Fibroblast of skin of scalp (primary cell): ENCODE measurements around the gene GRIFIN. TPM values are rescaled to one million over a fixed set of nuclear protein-coding genes. Genes with fewer than 3 reads are reported as not detected.
A peak's percentile ranks its signal among the peaks of the same experiment; 100 is the strongest.

Experiments
- DNase-seq: peaks from one replicate; pipeline ENCODE4 v3.0.0-alpha.2; 2013
- polyA plus RNA-seq, 2 experiments: library from polyadenylated mRNA; unstranded; fragments of 120-200 nt; gene quantifications; one replicate each; pipeline ENCODE4 v1.2.1, GENCODE V29; 2013; ENCODE audit not compliant: insufficient read length in 2 of 2

The GRIFIN gene, protein sequence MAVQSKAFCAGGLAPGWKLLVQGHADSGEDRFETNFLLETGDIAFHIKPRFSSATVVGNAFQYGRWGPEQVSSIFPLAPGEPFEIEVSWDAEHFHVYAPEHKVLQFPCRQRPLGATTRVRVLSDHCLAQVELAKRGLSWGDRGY
- not detected for polyA plus RNA-seq (2013, experiment 1 of 2; ENCODE audit: insufficient read length)
- polyA plus RNA-seq (2013, experiment 2 of 2; ENCODE audit: insufficient read length): not detected

DNA sequence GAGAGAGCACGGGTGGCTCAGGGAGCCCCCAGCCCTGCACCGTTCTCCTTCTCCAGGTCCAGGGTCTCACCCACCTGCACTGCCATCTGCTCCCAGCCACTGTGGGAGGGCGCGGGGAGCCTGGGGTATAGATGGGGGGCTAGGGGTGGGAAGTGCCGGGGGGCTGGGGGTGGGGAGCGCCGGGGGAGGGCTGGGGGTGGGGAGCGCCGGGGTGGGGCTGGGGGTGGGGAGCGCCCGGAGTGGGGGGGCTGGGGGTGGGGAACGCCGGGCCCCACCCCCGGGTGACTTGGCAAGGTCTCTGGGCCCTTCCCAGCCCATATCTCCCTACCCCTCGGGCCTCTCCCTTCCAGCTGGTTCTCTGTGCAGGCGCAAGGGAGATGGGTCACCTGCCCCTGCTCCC lies at the start of gene GRIFIN:
Gene GRIFIN, minus strand, starts transcription at position 101 of the 400 bp plus-strand sequence. Its CDS starts 15 bp downstream, at position 86.
- no peak for DNase-seq

- DNase-seq: no peak
Observed at GRCh38 chr7:2524808-2525657, 48.8 kb upstream of the GRIFIN start.

DNA sequence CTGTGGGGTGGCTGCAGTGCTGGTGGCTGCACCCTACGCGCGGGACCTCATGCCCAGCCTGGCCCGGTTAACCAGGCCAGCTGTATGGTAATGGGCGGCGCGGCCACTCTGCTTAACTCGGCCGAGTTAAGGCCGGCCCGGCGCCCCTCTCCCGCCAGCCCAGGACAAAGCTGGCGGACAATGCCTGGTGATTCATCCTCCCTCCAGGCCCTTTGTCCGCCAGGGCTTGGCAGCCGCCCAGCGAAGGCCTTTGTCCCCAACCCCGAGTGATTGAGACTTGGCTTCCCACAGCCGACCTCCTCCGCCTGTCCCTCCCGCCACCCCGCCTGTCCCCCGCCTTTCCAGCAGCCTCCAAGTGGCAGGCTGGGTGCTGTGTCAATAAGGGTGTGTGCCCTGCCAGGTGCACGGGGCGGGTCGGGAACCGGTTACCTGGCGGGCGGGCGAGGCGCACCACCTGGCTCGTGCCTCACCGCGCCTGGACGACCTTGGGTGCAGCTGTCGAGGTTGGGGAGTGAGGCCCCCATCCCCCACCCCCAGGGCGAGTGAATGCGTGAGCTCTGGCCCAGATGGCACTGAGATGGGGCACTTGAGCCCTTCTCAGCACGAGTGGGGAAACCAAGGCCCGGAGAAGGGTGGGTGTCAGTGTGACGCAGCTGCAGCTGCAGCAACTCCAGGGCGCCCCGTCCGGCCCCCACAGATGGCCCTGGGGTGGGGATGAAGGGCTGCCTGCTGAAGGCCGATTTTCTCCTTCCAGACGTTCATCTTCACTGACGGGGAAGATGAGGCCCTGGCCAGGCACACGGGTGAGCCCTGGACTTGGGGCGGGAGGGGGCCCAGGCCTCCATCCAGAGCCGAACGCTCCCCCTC lies 48.0 kb upstream of the GRIFIN start:
- peak; percentile 47 for DNase-seq

- DNase-seq: no peak
Observed at GRCh38 chr7:2523461-2523936, 47.3 kb upstream of the GRIFIN start.

DNA sequence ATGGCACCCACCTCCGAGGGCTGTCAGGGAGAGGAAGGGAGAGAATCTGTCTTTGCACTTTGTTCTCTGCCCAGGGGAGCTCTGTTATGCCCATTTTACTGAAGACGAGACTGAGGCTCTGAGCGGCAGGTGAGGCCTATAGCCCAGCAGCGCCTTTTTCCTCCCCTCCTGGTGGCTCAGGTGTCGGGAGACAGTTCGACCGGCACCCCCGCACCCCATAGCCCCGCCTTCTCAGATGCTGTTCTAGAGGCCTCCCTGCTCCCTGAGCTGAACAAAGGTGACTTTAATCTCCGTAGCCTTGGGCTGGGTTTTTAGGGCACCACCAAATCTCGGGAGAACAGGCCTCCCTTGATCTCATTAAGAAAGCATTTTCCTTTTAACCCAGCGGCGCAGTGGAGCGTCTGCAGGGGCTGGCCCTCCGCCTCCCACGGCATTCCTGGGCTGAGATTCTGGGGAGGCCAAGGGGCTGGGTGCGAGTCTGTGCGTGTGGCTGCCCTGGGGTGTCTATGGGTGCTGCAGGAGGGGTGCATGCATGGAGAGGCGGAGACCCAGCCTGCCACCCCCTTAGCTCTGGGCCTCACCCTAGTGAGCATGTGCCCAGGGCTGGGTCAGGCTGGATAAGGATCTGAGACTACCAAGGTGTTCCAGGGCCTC lies 46.7 kb upstream of the GRIFIN start:
- peak; percentile 51 for DNase-seq

DNA sequence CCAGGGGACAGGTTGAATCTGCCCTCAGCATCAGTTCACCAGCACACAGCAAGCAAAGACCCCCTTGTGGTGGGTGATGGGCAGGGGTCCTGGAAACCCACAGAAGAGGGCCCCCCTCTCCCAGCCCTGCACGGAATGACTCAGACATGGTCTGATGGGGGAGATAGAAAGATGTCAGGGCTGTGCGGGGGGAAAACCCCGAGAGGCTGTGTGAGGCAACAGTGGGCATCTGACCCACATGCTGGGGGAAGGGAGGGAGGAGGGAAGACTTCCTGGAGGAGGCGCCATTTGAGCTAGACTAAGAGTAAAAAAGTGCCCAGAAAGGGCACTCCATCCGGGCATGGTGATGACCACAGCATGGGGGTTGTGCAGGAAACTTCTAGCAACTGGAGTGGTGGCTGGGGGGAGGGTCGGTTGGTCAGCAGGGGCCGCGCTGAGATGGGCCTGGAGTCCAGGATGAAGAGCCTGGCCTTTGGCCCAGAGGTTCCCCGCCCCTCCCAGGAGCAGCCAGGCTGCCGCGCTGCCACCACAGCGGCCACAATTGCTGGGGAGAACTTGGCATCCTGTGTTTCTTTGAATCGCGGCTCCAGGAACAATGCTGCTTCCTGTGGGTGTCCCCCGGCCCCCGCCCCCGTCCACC lies 45.9 kb upstream of the GRIFIN start:
- DNase-seq: peak; percentile 42

- no peak for DNase-seq
Observed at GRCh38 chr7:2521341-2521745, 45.1 kb upstream of the GRIFIN start.

- DNase-seq: peak; percentile 52
Observed at GRCh38 chr7:2520761-2521290, 44.6 kb upstream of the GRIFIN start.

- DNase-seq: no peak
Observed at GRCh38 chr7:2520131-2520760, 44.0 kb upstream of the GRIFIN start.

DNA sequence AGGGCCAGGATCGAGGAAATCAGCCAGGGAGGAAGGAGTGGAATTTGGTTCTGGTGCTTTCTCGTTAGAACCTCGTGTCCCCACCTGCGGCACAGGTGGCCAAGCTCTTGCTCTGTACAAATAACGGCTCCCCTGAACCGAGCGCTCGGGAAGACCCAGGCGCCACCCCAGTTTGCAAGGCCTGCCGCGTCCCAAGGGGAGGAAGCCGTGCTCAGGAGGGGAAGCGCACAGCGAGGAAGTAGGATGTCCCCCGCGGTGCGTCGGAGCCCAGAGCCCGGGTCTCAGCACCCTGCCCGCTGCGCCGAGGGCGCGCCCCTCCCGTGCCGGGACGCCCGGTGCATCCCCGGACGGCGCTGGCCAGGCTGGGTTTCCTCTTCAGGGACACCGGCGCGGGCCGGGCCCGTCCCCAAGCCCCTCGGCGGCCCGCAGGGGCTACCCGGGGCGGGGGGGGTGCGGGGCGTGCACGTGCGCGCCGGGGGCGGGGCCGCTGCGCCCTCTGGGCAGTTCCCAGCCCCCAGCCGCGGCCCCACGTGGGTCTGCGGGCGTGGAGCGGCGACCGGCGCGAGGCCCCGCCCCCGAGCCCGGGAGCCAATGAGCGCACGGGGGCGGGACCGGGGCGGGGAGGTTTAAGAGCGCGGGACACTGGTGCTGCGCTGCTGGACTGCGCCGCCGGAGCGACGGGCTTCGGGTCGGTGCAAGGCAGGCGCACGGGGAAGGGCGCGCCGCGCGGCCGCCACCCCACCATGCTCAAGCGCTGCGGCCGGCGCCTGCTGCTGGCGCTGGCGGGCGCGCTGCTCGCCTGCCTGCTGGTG lies 43.1 kb upstream of the GRIFIN start, which contains the start of gene LFNG:
Gene LFNG, plus strand, starts transcription at position 656 of the 812 bp plus-strand sequence. Its CDS starts 88 bp downstream, at position 744.
- peak; percentile 93 for DNase-seq

GRCh38 chr7:2518737-2519118 lies 42.5 kb upstream of the GRIFIN start:
- no peak for DNase-seq

- peak; percentile 46 for DNase-seq
Observed at GRCh38 chr7:2517678-2518507, 41.7 kb upstream of the GRIFIN start.

- DNase-seq: peak; percentile 98
Observed at GRCh38 chr7:2517026-2517425, 40.8 kb upstream of the GRIFIN start.

DNA sequence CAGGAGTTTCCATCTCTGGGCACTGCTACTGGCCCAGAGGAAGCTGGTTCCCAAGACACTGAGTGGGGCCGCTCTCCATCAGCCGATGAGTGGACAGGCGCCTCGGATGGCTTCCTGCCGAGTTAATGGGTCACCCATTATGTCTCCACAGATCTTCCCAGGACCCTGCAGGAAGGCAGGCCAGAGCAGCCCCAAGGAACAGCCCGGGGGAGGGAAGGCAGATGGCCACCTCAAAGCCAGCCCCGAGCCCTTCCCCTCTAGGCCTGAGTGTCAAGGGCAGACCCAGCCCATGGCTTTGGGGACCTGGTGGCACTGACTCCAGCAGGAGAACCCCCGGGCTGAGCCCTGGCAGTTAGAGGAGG lies 40.0 kb upstream of the GRIFIN start:
- no peak for DNase-seq

- DNase-seq: peak; percentile 58
Observed at GRCh38 chr7:2515424-2516193, 39.4 kb upstream of the GRIFIN start.

DNA sequence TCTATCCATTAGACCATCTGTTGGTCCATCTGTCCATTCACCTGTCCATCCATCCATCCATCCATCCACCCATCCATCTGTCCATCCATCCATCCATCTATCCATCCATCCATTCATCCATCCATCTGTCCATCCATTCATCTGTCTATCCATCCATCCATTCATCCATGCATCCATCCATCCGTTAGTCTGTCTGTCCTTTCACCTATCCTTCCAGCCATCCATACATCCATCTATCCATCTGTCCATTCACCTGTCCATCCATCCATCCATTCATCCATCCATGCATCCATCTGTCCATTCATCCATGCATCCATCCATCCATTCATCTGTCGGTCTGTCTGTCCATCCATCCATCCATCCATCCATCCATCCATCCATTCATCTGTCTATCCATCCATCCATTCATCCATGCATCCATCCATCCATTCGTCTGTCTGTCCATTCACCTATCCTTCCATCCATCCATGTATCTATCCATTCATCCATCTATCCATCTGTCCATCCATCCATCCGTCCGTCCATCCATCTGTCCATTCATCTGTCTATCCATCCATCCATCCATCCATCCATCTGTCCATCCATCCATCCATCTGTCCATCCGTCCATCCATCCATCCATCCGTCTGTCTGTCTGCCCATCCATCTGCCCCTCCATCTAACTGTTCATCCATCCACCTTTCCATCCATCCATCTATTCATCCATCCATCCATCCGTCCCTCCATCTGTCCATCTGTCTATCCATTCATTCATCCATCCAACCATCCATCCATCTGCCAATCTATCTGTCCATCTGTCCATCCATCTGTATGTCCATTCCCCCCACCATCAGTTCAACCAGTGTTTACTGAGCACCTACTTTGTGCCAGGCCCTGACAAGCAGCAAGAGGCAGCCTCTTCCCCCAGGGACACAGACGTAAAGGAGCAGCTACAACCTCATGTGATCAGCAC lies 38.5 kb upstream of the GRIFIN start:
- no peak for DNase-seq

- DNase-seq: no peak
Observed at GRCh38 chr7:2513702-2514101, 37.5 kb upstream of the GRIFIN start.
